ENCODE measurements around the gene IFT88.

DNA sequence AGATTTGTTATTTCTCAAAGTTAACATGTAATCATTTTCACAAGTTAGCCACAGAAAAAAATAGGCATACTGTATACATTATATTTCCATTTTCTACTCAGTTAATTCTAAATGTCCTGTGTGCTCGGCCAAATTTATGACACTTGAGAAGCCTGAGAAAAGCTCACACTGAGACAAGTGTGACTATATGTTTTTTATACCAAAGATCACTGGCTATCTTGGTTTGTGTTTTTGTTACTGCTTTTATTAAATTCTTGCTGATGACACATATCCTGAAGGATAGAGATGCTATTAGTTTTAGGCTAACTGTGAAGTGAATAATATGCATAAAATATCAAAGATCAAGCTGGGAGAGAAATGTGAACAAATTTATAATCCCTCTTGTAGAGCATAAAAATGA is 87.2 kb downstream of the IFT88 start:
- TF ChIP-seq EZH2 (IDR thresholded peaks at IDR 0.05): no peak
- TF ChIP-seq POLR2AphosphoS5 (IDR thresholded peaks at IDR 0.05; ENCODE audit: borderline replicate concordance, low read depth, low read length): no peak
- no peak for TF ChIP-seq FOXP2 (optimal IDR thresholded peaks at IDR 0.05; ENCODE audit: control extremely low read depth, extremely low read length, insufficient read depth)

Data from SK-N-MC (cell line).